Measurements from ENCODE around the gene PATJ. TPM values are rescaled to one million over a fixed set of nuclear protein-coding genes. Genes with fewer than 3 reads are reported as not detected.

PATJ gene
- total RNA-seq, 4 donors from 2014 or later, result 25.7 to 37.4 (median 31.8) TPM

DNA sequence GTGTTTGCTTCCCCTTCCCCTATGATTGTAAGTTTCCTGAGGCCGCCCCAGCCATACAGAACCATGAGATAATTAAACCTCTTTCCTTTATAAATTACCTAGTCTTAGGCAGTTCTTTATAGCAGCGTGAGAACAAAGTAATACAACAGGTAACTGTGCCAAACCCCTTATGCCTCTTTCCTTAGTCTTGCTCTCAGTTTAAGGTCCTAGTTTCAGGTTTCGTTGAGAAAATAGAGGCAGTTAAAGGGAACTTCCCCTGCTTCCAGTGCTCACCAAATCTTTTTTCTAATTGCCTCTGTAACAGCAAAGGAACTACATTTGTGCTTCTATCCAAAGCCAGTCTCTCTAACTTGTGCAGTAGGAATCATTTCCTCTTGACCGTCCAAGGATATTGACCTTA lies 164.8 kb downstream of the PATJ start:
- WGBS, result 60% methylated on average over 4 of the region's 4 CpGs
- Histone ChIP-seq H3K27ac (replicated peaks in 1 of 4) (peak overlapping the region; percentile 11 to 55 (median 38)), H3K36me3 (peaks cover 6 to 27% (median 10%) of the 10 kb centered on the region in 4 donors), H3K9me3 (no peaks in the 10 kb centered on the region), H3K4me1 (peaks cover 0 to 22% (median 15%) of the 10 kb centered on the region in 4 donors), H3K4me3 (no peak overlapping the region), H3K27me3 (no peaks in the 10 kb centered on the region)
- TF ChIP-seq, protein P1, sequence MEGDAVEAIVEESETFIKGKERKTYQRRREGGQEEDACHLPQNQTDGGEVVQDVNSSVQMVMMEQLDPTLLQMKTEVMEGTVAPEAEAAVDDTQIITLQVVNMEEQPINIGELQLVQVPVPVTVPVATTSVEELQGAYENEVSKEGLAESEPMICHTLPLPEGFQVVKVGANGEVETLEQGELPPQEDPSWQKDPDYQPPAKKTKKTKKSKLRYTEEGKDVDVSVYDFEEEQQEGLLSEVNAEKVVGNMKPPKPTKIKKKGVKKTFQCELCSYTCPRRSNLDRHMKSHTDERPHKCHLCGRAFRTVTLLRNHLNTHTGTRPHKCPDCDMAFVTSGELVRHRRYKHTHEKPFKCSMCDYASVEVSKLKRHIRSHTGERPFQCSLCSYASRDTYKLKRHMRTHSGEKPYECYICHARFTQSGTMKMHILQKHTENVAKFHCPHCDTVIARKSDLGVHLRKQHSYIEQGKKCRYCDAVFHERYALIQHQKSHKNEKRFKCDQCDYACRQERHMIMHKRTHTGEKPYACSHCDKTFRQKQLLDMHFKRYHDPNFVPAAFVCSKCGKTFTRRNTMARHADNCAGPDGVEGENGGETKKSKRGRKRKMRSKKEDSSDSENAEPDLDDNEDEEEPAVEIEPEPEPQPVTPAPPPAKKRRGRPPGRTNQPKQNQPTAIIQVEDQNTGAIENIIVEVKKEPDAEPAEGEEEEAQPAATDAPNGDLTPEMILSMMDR (IDR thresholded peaks at IDR 0.05), result no peak
- TF ChIP-seq POLR2AphosphoS5 (IDR thresholded peaks at IDR 0.05), result no peak
- TF ChIP-seq POLR2A (IDR thresholded peaks at IDR 0.05; ENCODE audit: low read depth), result no peak
- TF ChIP-seq EP300 (IDR thresholded peaks at IDR 0.05), result no peak
- DNase-seq (ENCODE audit: extremely low spot score), result no peak
- intact Hi-C loops (cut with DNase I), result no loop called here

- Histone ChIP-seq H3K27ac (replicated peaks in 1 of 4) (no peak overlapping the region), H3K9me3 (no peaks in the 10 kb centered on the region), H3K4me3 (no peak overlapping the region), H3K4me1 (peaks cover 0 to 22% (median 15%) of the 10 kb centered on the region in 4 donors), H3K36me3 (peaks cover 8 to 19% (median 12%) of the 10 kb centered on the region in 4 donors), H3K27me3 (no peaks in the 10 kb centered on the region)
- no peak for DNase-seq (ENCODE audit: extremely low spot score)
- intact Hi-C loops (cut with DNase I), result no loop called here
- TF ChIP-seq POLR2A (IDR thresholded peaks at IDR 0.05; ENCODE audit: low read depth) (no peak), POLR2AphosphoS5 (IDR thresholded peaks at IDR 0.05) (no peak), EP300 (IDR thresholded peaks at IDR 0.05) (no peak)
- TF ChIP-seq, protein P1 (IDR thresholded peaks at IDR 0.05), result no peak
These were observed 167.8 kb downstream of the PATJ start for GRCh38 chr1:61910035-61910434.

GRCh38 chr1:61914823-61915482 lies 172.7 kb downstream of the PATJ start:
- intact Hi-C loops (cut with DNase I), result no loop called here
- Histone ChIP-seq H3K9me3 (no peaks in the 10 kb centered on the region), H3K27ac (replicated peaks in 1 of 4) (no peak overlapping the region), H3K4me1 (no peaks in the 10 kb centered on the region), H3K4me3 (no peak overlapping the region), H3K36me3 (peaks cover 0 to 11% (median 9%) of the 10 kb centered on the region in 4 donors), H3K27me3 (no peaks in the 10 kb centered on the region)
- WGBS, result 55% methylated on average over 4 of the region's 4 CpGs
- TF ChIP-seq, protein P1 (IDR thresholded peaks at IDR 0.05), result no peak
- TF ChIP-seq POLR2A (IDR thresholded peaks at IDR 0.05; ENCODE audit: low read depth), result no peak
- no peak for TF ChIP-seq POLR2AphosphoS5 (IDR thresholded peaks at IDR 0.05)
- no peak for TF ChIP-seq EP300 (IDR thresholded peaks at IDR 0.05)
- no peak for DNase-seq (ENCODE audit: extremely low spot score)

- intact Hi-C loops (cut with DNase I), result no loop called here
- no peaks in the 10 kb centered on the region for H3K27me3 ChIP-seq
- no peaks in the 10 kb centered on the region for H3K4me1 ChIP-seq
- H3K4me3 ChIP-seq, result no peak overlapping the region
- TF ChIP-seq POLR2AphosphoS5 (IDR thresholded peaks at IDR 0.05) (no peak), POLR2A (IDR thresholded peaks at IDR 0.05; ENCODE audit: low read depth) (no peak), EP300 (IDR thresholded peaks at IDR 0.05) (no peak)
- TF ChIP-seq, protein P1 (IDR thresholded peaks at IDR 0.05), result no peak
- H3K9me3 ChIP-seq, result no peaks in the 10 kb centered on the region
- H3K27ac ChIP-seq (replicated peaks in 1 of 4), result no peak overlapping the region
- no peak for DNase-seq (ENCODE audit: extremely low spot score)
- peaks cover 0 to 4% (median 0%) of the 10 kb centered on the region in 4 donors for H3K36me3 ChIP-seq
These were observed 179.2 kb downstream of the PATJ start for GRCh38 chr1:61921435-61921834.

All from esophagus muscularis mucosa (tissue), 4 donors.